CD4-positive, alpha-beta memory T cell (primary cell): ENCODE data around the gene DLGAP4. TPM values are rescaled to one million over a fixed set of nuclear protein-coding genes. Genes with fewer than 3 reads are reported as not detected.

Source experiments
- CTCF ChIA-PET: fragments of 350-600 bp; sonication (Branson Sonifier 250); formaldehyde crosslinking; loops from one replicate; lab custom pipeline; 2021; ENCODE audit warnings: inconsistent platforms; ENCODE audit not compliant: partially characterized antibody; lab: Charles Lee
- POLR2A ChIA-PET: fragments of 350-600 bp; sonication (Branson Sonifier 250); formaldehyde crosslinking; loops from one replicate; lab custom pipeline; 2021; ENCODE audit not compliant: partially characterized antibody; lab: Charles Lee
- DNase-seq, 5 donors: peaks; one replicate each; pipeline versions ENCODE4 v3.0.0 to v3.0.0-alpha.2; 2020 to 2022; ENCODE audit warnings: mixed read lengths in 1 of 5
- H3K27ac ChIP-seq: one replicate; pipeline ENCODE4 v1.7.0; 2013; ENCODE audit warnings: low read depth, low read length
- H3K27me3 ChIP-seq: 2 replicates; pipeline ENCODE4 v1.7.0; 2013; ENCODE audit warnings: mild to moderate bottlenecking, low read length, moderate library complexity; ENCODE audit not compliant: insufficient read depth
- H3K36me3 ChIP-seq: 2 replicates; pipeline ENCODE4 v1.7.0; 2013; ENCODE audit warnings: mild to moderate bottlenecking, low read length, moderate library complexity; ENCODE audit not compliant: insufficient read depth
- H3K4me1 ChIP-seq: 2 replicates; pipeline ENCODE4 v1.7.0; 2013; ENCODE audit warnings: mild to moderate bottlenecking, low read length, moderate library complexity; ENCODE audit not compliant: insufficient read depth
- H3K4me3 ChIP-seq, 2 donors: one replicate each; pipeline ENCODE4 v1.7.0; 2013; ENCODE audit warnings: low read length in 2 of 2, mild to moderate bottlenecking in 1 of 2
- H3K9me3 ChIP-seq, 2 donors: one replicate each; pipeline ENCODE4 v1.7.0; 2013; ENCODE audit warnings: low read length in 2 of 2, control low read depth in 1 of 2; ENCODE audit not compliant: control insufficient read depth in 1 of 2
- H3K27ac Mint-ChIP-seq, 7 donors: one replicate each; pipeline ENCODE4 v1.8.0; 2020 to 2021; ENCODE audit warnings: mixed read lengths in 7 of 7, mild to moderate bottlenecking in 6 of 7, inconsistent platforms in 3 of 7, moderate library complexity in 3 of 7
- H3K27me3 Mint-ChIP-seq, 2 donors: one replicate each; pipeline ENCODE4 v1.8.0; 2020 to 2021; ENCODE audit warnings: mixed read lengths in 2 of 2
- H3K36me3 Mint-ChIP-seq, 2 donors: one replicate each; pipeline ENCODE4 v1.8.0; 2020 to 2021; ENCODE audit warnings: mixed read lengths in 2 of 2, inconsistent platforms in 1 of 2, mild to moderate bottlenecking in 1 of 2
- H3K4me1 Mint-ChIP-seq, 4 donors: one replicate each; pipeline ENCODE4 v1.8.0; 2020 to 2021; ENCODE audit warnings: mixed read lengths in 4 of 4, mild to moderate bottlenecking in 1 of 4
- H3K4me3 Mint-ChIP-seq, 8 donors: one replicate each; pipeline ENCODE4 v1.8.0; 2020 to 2021; ENCODE audit warnings: mixed read lengths in 8 of 8, mild to moderate bottlenecking in 7 of 8, moderate library complexity in 6 of 8, inconsistent platforms in 3 of 8
- H3K9me3 Mint-ChIP-seq, 8 donors: one replicate each; pipeline ENCODE4 v1.8.0; 2020 to 2021; ENCODE audit warnings: mixed read lengths in 8 of 8, mild to moderate bottlenecking in 5 of 8, inconsistent platforms in 3 of 8, moderate library complexity in 1 of 8
- intact Hi-C: fragments of 100-400 bp; cut with micrococcal nuclease; formaldehyde crosslinking; loops from one replicate; pipeline ENCODE4 v1.15.1; 2023
- polyA plus RNA-seq, 2 donors: library from polyadenylated mRNA; unstranded; fragments of 300-500 nt; fragmentation: Illumina TruSeq; gene quantifications; one replicate each; pipeline ENCODE4 v1.2.3, GENCODE V29; 2021
- total RNA-seq, 2 experiments: library from RNA; stranded (reverse); gene quantifications; one replicate each; pipeline ENCODE4 v1.2.3, GENCODE V29; 2021

The DLGAP4 gene, protein sequence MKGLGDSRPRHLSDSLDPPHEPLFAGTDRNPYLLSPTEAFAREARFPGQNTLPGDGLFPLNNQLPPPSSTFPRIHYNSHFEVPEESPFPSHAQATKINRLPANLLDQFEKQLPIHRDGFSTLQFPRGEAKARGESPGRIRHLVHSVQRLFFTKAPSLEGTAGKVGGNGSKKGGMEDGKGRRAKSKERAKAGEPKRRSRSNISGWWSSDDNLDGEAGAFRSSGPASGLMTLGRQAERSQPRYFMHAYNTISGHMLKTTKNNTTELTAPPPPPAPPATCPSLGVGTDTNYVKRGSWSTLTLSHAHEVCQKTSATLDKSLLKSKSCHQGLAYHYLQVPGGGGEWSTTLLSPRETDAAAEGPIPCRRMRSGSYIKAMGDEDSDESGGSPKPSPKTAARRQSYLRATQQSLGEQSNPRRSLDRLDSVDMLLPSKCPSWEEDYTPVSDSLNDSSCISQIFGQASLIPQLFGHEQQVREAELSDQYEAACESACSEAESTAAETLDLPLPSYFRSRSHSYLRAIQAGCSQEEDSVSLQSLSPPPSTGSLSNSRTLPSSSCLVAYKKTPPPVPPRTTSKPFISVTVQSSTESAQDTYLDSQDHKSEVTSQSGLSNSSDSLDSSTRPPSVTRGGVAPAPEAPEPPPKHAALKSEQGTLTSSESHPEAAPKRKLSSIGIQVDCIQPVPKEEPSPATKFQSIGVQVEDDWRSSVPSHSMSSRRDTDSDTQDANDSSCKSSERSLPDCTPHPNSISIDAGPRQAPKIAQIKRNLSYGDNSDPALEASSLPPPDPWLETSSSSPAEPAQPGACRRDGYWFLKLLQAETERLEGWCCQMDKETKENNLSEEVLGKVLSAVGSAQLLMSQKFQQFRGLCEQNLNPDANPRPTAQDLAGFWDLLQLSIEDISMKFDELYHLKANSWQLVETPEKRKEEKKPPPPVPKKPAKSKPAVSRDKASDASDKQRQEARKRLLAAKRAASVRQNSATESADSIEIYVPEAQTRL
- total RNA-seq: 10 to 100 TPM; 38.1 to 50.2 TPM
- 10 to 100 TPM; 13.3 to 23.9 TPM for polyA plus RNA-seq

DNA sequence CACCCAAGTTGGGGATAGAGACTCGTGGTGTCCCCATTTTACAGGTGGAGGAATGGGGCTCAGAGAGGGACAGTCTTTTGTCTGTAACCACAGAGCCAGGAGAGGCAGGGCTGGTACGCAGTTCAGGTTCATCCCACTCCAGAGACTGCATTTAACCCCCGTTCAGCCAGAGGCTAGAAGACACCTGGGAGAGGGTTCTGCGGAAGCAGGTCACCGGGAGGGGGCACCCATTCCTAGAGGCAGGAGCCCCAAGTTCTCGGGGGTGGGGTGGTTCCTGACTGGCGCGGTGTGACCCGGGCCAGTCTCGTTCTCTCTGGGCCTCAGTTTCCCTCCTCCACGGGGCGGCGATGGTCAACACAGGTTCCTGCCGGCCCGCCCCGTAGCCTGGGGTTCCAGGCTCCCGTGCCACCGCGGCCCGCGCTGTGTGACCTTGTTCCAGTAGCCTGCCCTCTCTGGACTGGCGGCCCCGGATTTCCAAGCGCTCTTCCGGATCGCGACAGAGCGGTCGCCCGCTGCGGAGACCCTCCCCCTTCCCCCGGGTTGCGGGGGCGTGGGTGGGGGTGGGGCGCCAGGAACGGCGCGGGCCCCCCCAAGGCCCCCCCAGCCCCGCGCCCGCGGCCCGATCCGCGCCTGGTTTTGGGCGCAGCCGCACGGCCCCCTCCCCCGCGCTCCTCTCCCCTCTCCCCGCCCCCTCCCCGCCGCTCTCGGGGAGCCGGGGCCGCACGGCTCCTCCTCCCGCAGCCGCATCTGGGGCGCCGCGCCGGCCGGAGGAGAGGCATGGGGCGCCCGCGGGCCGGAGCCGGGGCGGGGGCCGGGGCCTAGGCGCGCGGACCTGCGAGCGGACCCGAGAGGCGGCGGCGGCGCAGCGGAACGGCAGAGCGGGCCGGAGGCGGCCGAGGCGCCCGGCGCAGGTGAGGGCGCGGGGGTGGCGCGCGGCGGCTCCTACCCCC is at the start of gene DLGAP4:
Gene DLGAP4, plus strand, starts transcription at position 738 of the 950 bp plus-strand sequence. CDS start 125,379 bp downstream, outside the sequence.
- Mint-ChIP-seq H3K4me1 (peaks cover 2 to 19% (median 4%) of the 10 kb centered on the region in 4 donors), H3K9me3 (peaks cover 0 to 1% (median 0%) of the 10 kb centered on the region in 8 donors), H3K4me3 (peak within 1 kb of the TSS; percentile 71 to 87 (median 82)), H3K27me3 (peaks cover 45 to 61% of the 10 kb centered on the region in 2 donors), H3K36me3 (no peaks in the 10 kb centered on the region), H3K27ac (peak within 1 kb of the TSS in 2 of 7 donors; percentile 7 to 29)
- Histone ChIP-seq H3K36me3 (no peaks in the 10 kb centered on the region), H3K27me3 (peaks cover 15% of the 10 kb centered on the region), H3K4me1 (no peaks in the 10 kb centered on the region), H3K9me3 (no peaks in the 10 kb centered on the region), H3K4me3 (no peak within 1 kb of the TSS), H3K27ac (no peak within 1 kb of the TSS)
- ChIA-PET CTCF (no interaction called here), POLR2A (no interaction called here)
- intact Hi-C loops: no loop called here
- no peak for DNase-seq

DNA sequence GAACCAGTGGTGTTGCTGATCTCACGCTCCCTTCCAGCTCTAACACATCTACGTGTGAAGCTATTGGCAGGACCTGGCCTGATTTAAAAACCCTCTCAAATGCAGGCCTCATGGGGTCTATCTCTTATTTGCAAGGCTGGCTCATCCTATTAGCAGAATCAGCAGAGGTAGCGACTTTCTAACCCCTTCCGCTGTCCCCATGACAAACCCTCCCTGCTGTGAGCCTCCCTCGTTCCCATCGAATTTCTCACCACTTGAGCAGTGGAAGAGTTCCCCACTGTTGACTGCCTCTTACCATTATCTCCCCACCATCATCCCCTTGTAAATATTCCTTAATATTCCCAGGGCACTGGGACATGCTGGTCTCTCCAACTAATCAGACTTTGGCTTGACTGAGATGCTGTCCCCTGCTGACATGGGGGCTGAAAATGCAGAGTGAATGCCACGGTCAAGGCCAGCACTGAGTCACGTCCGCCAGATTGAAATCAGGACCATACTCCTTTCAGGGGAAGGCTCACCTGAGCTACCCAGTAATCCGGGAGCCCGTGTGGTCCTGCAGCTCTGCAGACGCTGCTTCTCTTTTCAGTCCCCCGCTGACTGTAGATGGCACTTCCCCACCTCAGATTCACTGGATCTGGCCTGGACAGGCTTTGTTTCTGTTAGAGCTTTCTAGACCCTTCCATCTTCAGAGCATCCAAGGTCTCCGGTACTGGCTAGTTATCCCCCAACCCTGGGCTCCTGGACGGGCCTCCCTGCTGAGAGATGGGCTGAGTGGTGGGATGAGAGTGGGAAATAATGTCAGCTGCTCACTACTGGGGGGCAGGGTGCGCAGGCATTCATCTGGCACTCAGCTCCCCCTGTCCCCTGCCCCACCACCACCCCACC is 46.7 kb upstream of the DLGAP4 start:
- Mint-ChIP-seq H3K27ac (peak overlapping the region in 1 of 7 donors; percentile 61), H3K4me1 (no peaks in the 10 kb centered on the region), H3K36me3 (peaks cover 18 to 22% of the 10 kb centered on the region in 2 donors), H3K4me3 (no peak overlapping the region), H3K27me3 (no peaks in the 10 kb centered on the region), H3K9me3 (peaks cover 0 to 2% (median 0%) of the 10 kb centered on the region in 8 donors)
- no peaks in the 10 kb centered on the region for H3K27me3 ChIP-seq
- CTCF ChIA-PET: no interaction called here
- POLR2A ChIA-PET: no interaction called here
- H3K9me3 ChIP-seq: no peaks in the 10 kb centered on the region
- intact Hi-C loops: no loop called here
- no peak for DNase-seq
- no peak overlapping the region for H3K4me3 ChIP-seq
- no peaks in the 10 kb centered on the region for H3K4me1 ChIP-seq
- peaks cover 14% of the 10 kb centered on the region for H3K36me3 ChIP-seq
- H3K27ac ChIP-seq: no peak overlapping the region

- no peak overlapping the region for H3K4me3 Mint-ChIP-seq
- H3K27me3 Mint-ChIP-seq: no peaks in the 10 kb centered on the region
- ChIA-PET CTCF (no interaction called here), POLR2A (no interaction called here)
- DNase-seq: no peak
- Histone ChIP-seq H3K4me1 (no peaks in the 10 kb centered on the region), H3K27me3 (no peaks in the 10 kb centered on the region), H3K4me3 (no peak overlapping the region), H3K9me3 (no peaks in the 10 kb centered on the region), H3K27ac (no peak overlapping the region), H3K36me3 (peaks cover 14% of the 10 kb centered on the region)
- no peaks in the 10 kb centered on the region for H3K4me1 Mint-ChIP-seq
- intact Hi-C loops: no loop called here
- H3K36me3 Mint-ChIP-seq: peaks cover 15 to 18% of the 10 kb centered on the region in 2 donors
- peaks cover 0 to 2% (median 0%) of the 10 kb centered on the region in 8 donors for H3K9me3 Mint-ChIP-seq
- H3K27ac Mint-ChIP-seq: peak overlapping the region in 2 of 7 donors; percentile 52 to 66
Measured at GRCh38 chr20:36260316-36260715, 45.8 kb upstream of the DLGAP4 start.

GRCh38 chr20:36261389-36262105 is 44.6 kb upstream of the DLGAP4 start:
- H3K27me3 ChIP-seq: no peaks in the 10 kb centered on the region
- no peak overlapping the region for H3K27ac ChIP-seq
- H3K4me3 ChIP-seq: no peak overlapping the region
- H3K36me3 Mint-ChIP-seq: peaks cover 7% of the 10 kb centered on the region in 2 donors
- ChIA-PET POLR2A (no interaction called here), CTCF (no interaction called here)
- peaks cover 0 to 2% (median 0%) of the 10 kb centered on the region in 8 donors for H3K9me3 Mint-ChIP-seq
- no peaks in the 10 kb centered on the region for H3K27me3 Mint-ChIP-seq
- peak overlapping the region in 1 of 7 donors; percentile 6 for H3K27ac Mint-ChIP-seq
- H3K4me3 Mint-ChIP-seq: no peak overlapping the region
- intact Hi-C loops: no loop called here
- H3K9me3 ChIP-seq: no peaks in the 10 kb centered on the region
- DNase-seq: no peak
- peaks cover 6% of the 10 kb centered on the region for H3K36me3 ChIP-seq
- no peaks in the 10 kb centered on the region for H3K4me1 ChIP-seq
- H3K4me1 Mint-ChIP-seq: no peaks in the 10 kb centered on the region

DNA sequence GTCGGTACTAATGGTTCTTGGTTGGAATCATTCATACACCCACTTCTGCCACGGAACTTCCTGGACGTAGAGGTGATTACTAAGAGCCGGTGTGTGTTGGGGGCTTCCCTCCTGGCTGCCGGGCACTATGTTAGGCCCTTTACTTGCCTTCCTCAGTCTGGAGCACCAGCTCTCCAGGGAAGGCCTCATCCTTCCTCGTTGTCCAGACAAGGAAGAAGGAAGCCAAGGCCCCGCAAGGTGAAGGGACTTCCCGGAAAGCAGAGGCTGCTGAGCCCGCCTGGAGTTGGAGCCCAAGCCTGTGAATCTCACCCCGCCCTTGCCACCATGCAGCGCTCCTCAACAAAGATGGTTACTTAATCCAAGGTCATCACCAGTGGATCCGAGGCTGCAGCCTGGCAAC is 43.7 kb upstream of the DLGAP4 start:
- no peak overlapping the region for H3K27ac ChIP-seq
- no peaks in the 10 kb centered on the region for H3K4me1 ChIP-seq
- Mint-ChIP-seq H3K4me3 (no peak overlapping the region), H3K27me3 (no peaks in the 10 kb centered on the region), H3K9me3 (peaks cover 0 to 2% (median 0%) of the 10 kb centered on the region in 8 donors), H3K27ac (peak overlapping the region in 1 of 7 donors; percentile 43), H3K4me1 (no peaks in the 10 kb centered on the region), H3K36me3 (no peaks in the 10 kb centered on the region)
- CTCF ChIA-PET: no interaction called here
- H3K27me3 ChIP-seq: no peaks in the 10 kb centered on the region
- intact Hi-C loops: no loop called here
- no peaks in the 10 kb centered on the region for H3K9me3 ChIP-seq
- H3K36me3 ChIP-seq: no peaks in the 10 kb centered on the region
- no peak overlapping the region for H3K4me3 ChIP-seq
- DNase-seq: no peak
- POLR2A ChIA-PET: no interaction called here
